Measurements from ENCODE around the gene GTF3A. TPM values are rescaled to one million over a fixed set of nuclear protein-coding genes. Genes with fewer than 3 reads are reported as not detected.

The GTF3A gene
- total RNA-seq, 1 experiment from 2014 or later, result 95.0 TPM

- CTCF ChIA-PET, result interaction anchor here (1.3 kb wide), 1 partner anchor 83 kb away, joined by 3 read pairs; no protein-coding TSS in a partner anchor
- H3K27me3 Mint-ChIP-seq (ENCODE audit: unreplicated experiment), result no peaks in the 10 kb centered on the region
Measured at GRCh38 chr13:27449081-27449603, 24.7 kb downstream of the GTF3A start.

DNA sequence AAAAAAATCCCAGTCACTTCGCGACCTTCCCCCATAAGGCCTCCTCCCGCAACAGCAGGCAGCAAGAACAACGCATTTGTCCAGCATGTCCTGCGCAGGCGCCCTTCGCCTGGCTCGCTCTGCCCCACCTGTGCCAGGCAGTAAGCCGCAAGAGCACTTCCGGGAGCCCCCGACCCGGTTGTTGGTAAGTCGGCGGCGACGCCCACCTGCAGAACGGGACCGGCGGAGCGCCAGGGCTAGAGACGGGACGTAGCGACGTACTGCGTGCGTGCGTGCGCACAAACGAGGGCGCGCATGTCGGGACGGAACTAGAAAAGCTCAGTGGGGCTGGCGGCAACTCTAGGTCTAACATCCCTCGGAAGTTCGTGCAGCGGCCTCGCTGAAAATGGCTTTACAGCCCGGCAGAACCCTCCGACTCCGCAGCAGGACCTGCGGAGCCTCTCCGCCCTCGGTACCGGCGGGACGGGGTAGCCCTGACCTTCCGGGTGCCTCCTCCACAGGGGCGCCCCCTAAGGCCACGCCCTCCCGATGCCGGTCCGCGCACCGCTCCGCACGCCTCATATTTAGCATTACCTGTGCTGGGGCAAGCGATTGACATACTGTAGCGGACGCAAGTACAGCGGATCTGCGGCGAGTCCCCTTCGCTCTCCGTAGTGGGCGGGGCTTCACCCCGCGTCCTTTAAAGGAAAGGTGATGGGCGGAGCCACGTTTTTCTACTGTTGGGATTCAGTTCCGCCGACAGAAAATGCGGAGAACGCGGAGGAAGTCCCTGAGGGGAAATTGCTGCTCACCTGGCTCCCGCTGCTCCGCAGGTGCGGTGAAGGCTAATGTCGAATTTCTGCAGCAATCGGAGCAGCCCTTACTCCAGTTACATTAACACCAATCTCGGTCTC, 25.8 kb downstream of the GTF3A start, which contains the start of gene MTIF3:
Gene MTIF3 (minus strand): TSS at position 629 of the 893 bp plus-strand sequence. CDS start 10,116 bp downstream, outside the sequence.
- peak; percentile 92 for DNase-seq
- no peak for TF ChIP-seq CTCF (IDR thresholded peaks at IDR 0.05; ENCODE audit: unreplicated experiment)
- Mint-ChIP-seq H3K4me3 (ENCODE audit: low read depth, unreplicated experiment) (peak within 1 kb of the TSS; percentile 74), H3K27me3 (ENCODE audit: unreplicated experiment) (no peaks in the 10 kb centered on the region), H3K36me3 (ENCODE audit: insufficient read depth, unreplicated experiment) (peaks cover 26% of the 10 kb centered on the region), H3K27ac (ENCODE audit: unreplicated experiment) (peak within 1 kb of the TSS; percentile 65), H3K9me3 (ENCODE audit: low read depth, unreplicated experiment) (no peaks in the 10 kb centered on the region), H3K4me1 (ENCODE audit: low read depth, unreplicated experiment) (no peaks in the 10 kb centered on the region)
- intact Hi-C loops (cut with micrococcal nuclease; ENCODE audit: unreplicated experiment), result no loop called here
- no TSS peak for BruUV-seq (replicated peaks)
- CTCF ChIA-PET, result interaction anchor here (0.7 to 1.7 kb wide), 3 partner anchors 24 to 115 kb away, joined by 3 to 4 read pairs (median 3); no protein-coding TSS in a partner anchor

More at GRCh38 chr13:27449081-27449603, 24.7 kb downstream of the GTF3A start:
- no TSS peak for BruUV-seq (replicated peaks)
- H3K4me1 Mint-ChIP-seq (ENCODE audit: low read depth, unreplicated experiment), result no peaks in the 10 kb centered on the region
- H3K4me3 Mint-ChIP-seq (ENCODE audit: low read depth, unreplicated experiment), result peak overlapping the region; percentile 74
- H3K9me3 Mint-ChIP-seq (ENCODE audit: low read depth, unreplicated experiment), result no peaks in the 10 kb centered on the region
- intact Hi-C loops (cut with micrococcal nuclease; ENCODE audit: unreplicated experiment), result no loop called here
- no peak for TF ChIP-seq CTCF (IDR thresholded peaks at IDR 0.05; ENCODE audit: unreplicated experiment)
- H3K27ac Mint-ChIP-seq (ENCODE audit: unreplicated experiment), result peak overlapping the region; percentile 65
- peaks cover 26% of the 10 kb centered on the region for H3K36me3 Mint-ChIP-seq (ENCODE audit: insufficient read depth, unreplicated experiment)
- no peak for DNase-seq

DNA sequence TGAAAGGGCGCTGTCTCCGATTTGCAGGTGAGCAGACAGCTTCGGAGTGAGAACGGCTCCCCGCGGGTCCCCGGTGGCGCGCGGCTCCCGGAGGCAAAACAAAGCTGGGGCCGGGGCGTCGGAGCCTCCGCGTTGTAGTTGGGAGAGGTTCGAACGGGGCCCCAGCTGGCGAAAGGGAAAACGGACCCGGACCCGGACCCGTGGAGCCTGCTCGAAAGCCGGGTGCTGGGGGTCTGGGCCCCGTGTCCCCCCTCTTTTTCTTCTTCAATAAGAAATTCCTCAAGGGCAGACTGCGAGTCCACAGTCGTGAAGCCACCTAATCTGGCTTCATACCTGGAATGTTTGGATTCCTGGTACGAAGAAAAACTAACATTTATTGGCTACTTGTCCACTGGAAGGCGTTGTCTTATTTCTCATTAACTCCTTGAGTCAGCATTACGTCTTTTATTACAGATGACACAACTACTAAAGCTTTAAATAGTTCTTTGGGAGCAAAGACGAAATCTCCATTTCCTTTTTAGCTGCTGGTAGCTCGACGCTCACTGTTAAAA, 26.6 kb downstream of the GTF3A start:
- peak overlapping the region; percentile 65 for H3K27ac Mint-ChIP-seq (ENCODE audit: unreplicated experiment)
- no TSS peak for BruUV-seq (replicated peaks)
- H3K27me3 Mint-ChIP-seq (ENCODE audit: unreplicated experiment), result no peaks in the 10 kb centered on the region
- intact Hi-C loops (cut with micrococcal nuclease; ENCODE audit: unreplicated experiment), result no loop called here
- DNase-seq, result peak; percentile 22
- H3K4me1 Mint-ChIP-seq (ENCODE audit: low read depth, unreplicated experiment), result peaks cover 8% of the 10 kb centered on the region
- CTCF ChIA-PET, result interaction anchor here (1.7 kb wide), 1 partner anchor 25 kb away, joined by 4 read pairs; no protein-coding TSS in a partner anchor
- H3K4me3 Mint-ChIP-seq (ENCODE audit: low read depth, unreplicated experiment), result peak overlapping the region; percentile 74
- peaks cover 26% of the 10 kb centered on the region for H3K36me3 Mint-ChIP-seq (ENCODE audit: insufficient read depth, unreplicated experiment)
- no peak for TF ChIP-seq CTCF (IDR thresholded peaks at IDR 0.05; ENCODE audit: unreplicated experiment)
- no peaks in the 10 kb centered on the region for H3K9me3 Mint-ChIP-seq (ENCODE audit: low read depth, unreplicated experiment)

- Mint-ChIP-seq H3K9me3 (ENCODE audit: low read depth, unreplicated experiment) (no peaks in the 10 kb centered on the region), H3K4me1 (ENCODE audit: low read depth, unreplicated experiment) (peaks cover 8% of the 10 kb centered on the region), H3K27me3 (ENCODE audit: unreplicated experiment) (no peaks in the 10 kb centered on the region), H3K36me3 (ENCODE audit: insufficient read depth, unreplicated experiment) (peaks cover 11% of the 10 kb centered on the region), H3K27ac (ENCODE audit: unreplicated experiment) (peak overlapping the region; percentile 18), H3K4me3 (ENCODE audit: low read depth, unreplicated experiment) (peak overlapping the region; percentile 57)
- no peak for DNase-seq
- intact Hi-C loops (cut with micrococcal nuclease; ENCODE audit: unreplicated experiment), result no loop called here
- BruUV-seq (replicated peaks), result no TSS peak
- no peak for TF ChIP-seq CTCF (IDR thresholded peaks at IDR 0.05; ENCODE audit: unreplicated experiment)
- CTCF ChIA-PET, result interaction anchor here (1.3 kb wide), 1 partner anchor 22 kb away, joined by 5 read pairs; no protein-coding TSS in a partner anchor
Measured at GRCh38 chr13:27455331-27455855, 31.0 kb downstream of the GTF3A start.

Measured in Calu3 (cell line).